T-helper 1 cell (primary cell): ENCODE results near the gene MYOZ3.
A peak's percentile ranks its signal among the peaks of the same experiment; 100 is the strongest.

ENCODE experiments used
- DNase-seq, 5 donors: peaks; one replicate each; pipeline ENCODE4 v3.0.0-alpha.2; 2012 to 2020
- total RNA-seq, 4 donors: gene quantifications; one replicate each; lab custom pipeline; 2026; lab: John Stamatoyannopoulos, UW

Gene MYOZ3
- 0 to 0.08 (median 0) reads per million in 4 donors for total RNA-seq

GRCh38 chr5:150661086-150661485, at the start of gene MYOZ3:
Gene MYOZ3, plus strand, starts transcription at chr5:150661251. Its CDS starts 1,691 bp downstream, at chr5:150662942.
- no peak for DNase-seq

- DNase-seq: no peak
Observed at GRCh38 chr5:150612405-150612804, 48.6 kb upstream of the MYOZ3 start.

GRCh38 chr5:150612905-150613670, 48.0 kb upstream of the MYOZ3 start:
- DNase-seq: no peak

- no peak for DNase-seq
Observed at GRCh38 chr5:150613991-150614660, 46.9 kb upstream of the MYOZ3 start.

- DNase-seq: no peak
Observed at GRCh38 chr5:150614661-150615060, 46.4 kb upstream of the MYOZ3 start.

- DNase-seq: no peak
Observed at GRCh38 chr5:150615141-150615699, 45.8 kb upstream of the MYOZ3 start.

GRCh38 chr5:150616024-150616470, 45.0 kb upstream of the MYOZ3 start:
- no peak for DNase-seq

GRCh38 chr5:150616506-150616905, 44.5 kb upstream of the MYOZ3 start:
- no peak for DNase-seq

- no peak for DNase-seq
Observed at GRCh38 chr5:150618163-150618562, 42.9 kb upstream of the MYOZ3 start.

- DNase-seq: no peak
Observed at GRCh38 chr5:150618588-150619281, 42.3 kb upstream of the MYOZ3 start.

GRCh38 chr5:150619359-150620230, 41.5 kb upstream of the MYOZ3 start:
- no peak for DNase-seq

GRCh38 chr5:150621301-150621700, 39.8 kb upstream of the MYOZ3 start:
- DNase-seq: no peak

- DNase-seq: no peak
Observed at GRCh38 chr5:150622157-150622556, 38.9 kb upstream of the MYOZ3 start.

- DNase-seq: no peak
Observed at GRCh38 chr5:150623152-150623877, 37.7 kb upstream of the MYOZ3 start.

GRCh38 chr5:150623878-150624216, 37.2 kb upstream of the MYOZ3 start:
- no peak for DNase-seq

- DNase-seq: peak in 3 of 5 donors; percentile 8 to 27 (median 27)
Observed at GRCh38 chr5:150624334-150625163, 36.5 kb upstream of the MYOZ3 start.

- DNase-seq: no peak
Observed at GRCh38 chr5:150625164-150625535, 35.9 kb upstream of the MYOZ3 start.

- DNase-seq: no peak
Observed at GRCh38 chr5:150625831-150626746, 35.0 kb upstream of the MYOZ3 start.

GRCh38 chr5:150626853-150627276, 34.2 kb upstream of the MYOZ3 start:
- DNase-seq: no peak
